HG03175 (cell line): ENCODE data around the gene ST6GALNAC3.
"Not testable (repeated sequence)": the region's sequence is repeated elsewhere in the genome, so short reads cannot be mapped to it uniquely, and the experiment has no call there.

Experiments used
- ATAC-seq: cut with Tn5 transposase; IDR thresholded peaks from one replicate; pipeline ENCODE4 v1.9.1; 2021; ENCODE audit warnings: mild to moderate bottlenecking, moderate library complexity; ENCODE audit not compliant: unreplicated experiment

The ST6GALNAC3 gene

GRCh38 chr1:76238094-76238628 lies 163.6 kb downstream of the ST6GALNAC3 start:
- no peak for ATAC-seq

GRCh38 chr1:76239470-76239918 lies 164.9 kb downstream of the ST6GALNAC3 start:
- no peak for ATAC-seq

GRCh38 chr1:76240316-76240715 lies 165.8 kb downstream of the ST6GALNAC3 start:
- ATAC-seq = no peak

GRCh38 chr1:76242587-76242986 lies 168.0 kb downstream of the ST6GALNAC3 start:
- ATAC-seq = not testable (repeated sequence)

DNA sequence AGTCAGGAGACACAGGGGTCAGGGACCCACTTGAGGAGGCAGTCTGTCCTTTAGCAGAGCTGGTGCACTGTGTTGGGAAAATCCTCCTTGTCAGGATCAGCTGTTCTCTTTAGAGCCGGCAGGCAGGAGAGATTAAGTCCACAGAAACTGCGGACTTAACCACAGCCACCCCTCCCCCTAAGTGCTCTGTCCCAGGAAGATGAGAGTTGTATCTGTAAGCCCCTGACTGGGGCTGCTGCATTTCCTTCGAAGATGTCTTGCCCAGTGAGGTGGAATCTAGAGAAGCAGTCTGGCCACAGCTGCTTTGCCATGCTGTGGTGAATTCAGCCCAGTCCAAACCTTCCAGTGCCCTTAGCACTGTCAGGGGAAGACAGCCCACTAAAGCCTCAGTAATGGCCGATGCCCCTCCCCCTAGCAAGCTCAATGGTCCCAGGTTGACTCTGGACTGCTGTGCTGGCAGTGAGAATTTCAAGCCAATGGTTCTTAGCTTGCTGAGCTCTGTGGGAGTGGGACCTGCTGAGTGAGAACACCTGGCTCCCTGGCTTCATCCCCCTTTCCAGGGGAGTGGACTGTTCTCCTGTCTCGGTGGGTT lies 172.8 kb downstream of the ST6GALNAC3 start:
- no peak for ATAC-seq

DNA sequence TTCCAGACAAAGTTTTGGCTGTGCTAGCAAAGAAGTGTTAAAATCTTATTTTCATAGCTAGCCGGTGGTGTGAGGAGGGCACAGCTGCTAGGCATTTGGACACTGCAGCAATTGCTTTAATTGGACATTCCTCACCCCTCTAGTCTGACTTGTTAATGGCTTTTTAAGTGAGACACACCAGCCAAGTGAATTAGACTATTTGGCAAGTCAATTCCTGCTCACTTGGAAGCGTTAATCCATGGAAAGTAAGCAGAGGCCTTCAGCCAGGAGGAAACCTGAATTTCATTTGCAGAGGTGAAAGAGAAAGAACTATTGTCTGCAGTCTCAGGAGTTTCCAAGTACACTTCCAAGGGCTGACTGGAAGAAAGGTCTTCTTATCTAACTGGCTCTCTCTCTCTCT lies 175.7 kb downstream of the ST6GALNAC3 start:
- no peak for ATAC-seq

GRCh38 chr1:76252431-76252830 lies 177.9 kb downstream of the ST6GALNAC3 start:
- no peak for ATAC-seq

DNA sequence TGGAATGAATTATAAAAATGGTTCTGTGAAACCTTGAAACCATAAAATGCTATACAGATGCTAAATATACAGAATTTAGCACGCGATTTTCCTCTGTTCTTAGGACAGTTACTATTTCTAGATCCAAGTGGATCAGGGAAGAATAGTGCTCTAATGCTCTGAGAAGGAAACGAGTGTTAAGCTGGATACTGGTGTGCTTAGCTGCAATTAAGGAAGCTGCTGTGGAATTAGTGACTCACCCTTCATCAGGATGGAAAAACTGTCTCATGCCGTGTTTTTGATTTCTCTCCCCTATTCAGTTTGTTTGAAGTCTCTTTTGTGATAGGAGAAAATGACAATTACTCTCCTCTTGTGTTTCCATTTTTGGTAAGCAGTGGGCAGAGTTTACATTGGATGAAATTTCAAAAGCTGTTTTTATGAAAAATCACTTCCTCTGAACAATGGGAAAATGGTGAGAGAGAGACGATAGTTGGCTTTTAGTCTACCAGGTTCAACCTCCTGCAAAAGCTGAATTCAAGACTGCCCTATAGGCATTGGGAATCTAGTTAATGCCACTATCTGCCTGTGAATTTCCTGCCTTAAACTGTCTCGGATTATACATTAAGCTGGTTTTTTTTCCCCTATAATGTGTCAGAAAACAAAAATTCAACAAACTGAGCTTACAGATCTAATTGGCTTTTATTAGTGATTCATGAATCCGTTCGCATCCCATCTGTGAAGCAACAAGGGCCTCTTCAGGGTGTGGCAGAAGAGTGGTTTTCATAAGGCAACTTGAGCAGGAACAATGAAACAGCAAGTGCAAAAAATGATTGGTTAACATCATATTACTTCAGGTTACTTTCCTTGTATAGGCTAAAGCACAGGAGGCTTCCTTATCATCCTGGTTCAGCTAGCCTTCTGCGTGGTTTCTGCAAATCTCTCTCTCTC lies 179.8 kb downstream of the ST6GALNAC3 start:
- ATAC-seq = no peak

DNA sequence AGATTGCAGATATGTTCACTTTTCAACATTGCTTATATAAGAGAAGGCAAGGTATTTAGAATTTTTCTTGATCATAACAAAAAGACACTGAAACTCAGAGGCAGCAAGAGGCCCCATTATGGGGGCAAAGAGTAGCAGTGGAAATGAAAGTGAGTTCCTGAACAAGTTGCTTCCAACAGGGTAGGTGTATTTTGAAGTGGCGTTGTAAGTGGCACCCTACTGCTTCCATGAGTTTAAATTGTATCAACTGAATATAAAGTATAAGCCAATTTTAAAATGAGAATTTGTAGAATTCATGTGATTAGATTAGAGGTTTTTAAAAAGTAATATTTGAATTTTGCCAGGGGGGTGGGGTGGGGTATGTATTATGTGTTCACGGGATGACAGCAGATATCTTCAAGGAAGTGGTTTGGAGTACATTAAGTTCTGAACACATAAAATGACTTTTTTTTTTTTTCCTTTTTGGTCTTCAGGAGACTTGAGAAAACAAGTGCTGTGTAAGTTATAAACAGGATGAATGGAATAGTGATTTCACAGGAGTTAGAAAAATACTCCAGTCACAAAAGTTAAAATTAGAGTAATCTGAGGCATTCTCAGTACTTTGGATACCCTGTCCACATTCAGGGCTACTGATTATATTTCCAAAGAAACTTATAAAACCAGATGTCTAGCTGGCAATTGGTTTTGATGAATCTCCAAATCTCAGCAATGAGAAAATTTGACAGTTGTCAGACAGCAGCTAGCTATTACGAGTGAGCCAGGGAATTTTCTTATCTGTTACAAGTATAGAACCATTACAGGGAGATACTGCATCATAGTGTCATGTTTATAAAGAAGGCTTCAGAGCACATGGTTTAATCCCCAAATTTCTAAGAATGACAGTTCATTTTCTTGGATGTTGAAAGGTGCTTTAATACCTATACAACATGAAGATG lies 182.0 kb downstream of the ST6GALNAC3 start:
- ATAC-seq = no peak

GRCh38 chr1:76257823-76258222 lies 183.3 kb downstream of the ST6GALNAC3 start:
- no peak for ATAC-seq

GRCh38 chr1:76259270-76259669 lies 184.7 kb downstream of the ST6GALNAC3 start:
- ATAC-seq = no peak

DNA sequence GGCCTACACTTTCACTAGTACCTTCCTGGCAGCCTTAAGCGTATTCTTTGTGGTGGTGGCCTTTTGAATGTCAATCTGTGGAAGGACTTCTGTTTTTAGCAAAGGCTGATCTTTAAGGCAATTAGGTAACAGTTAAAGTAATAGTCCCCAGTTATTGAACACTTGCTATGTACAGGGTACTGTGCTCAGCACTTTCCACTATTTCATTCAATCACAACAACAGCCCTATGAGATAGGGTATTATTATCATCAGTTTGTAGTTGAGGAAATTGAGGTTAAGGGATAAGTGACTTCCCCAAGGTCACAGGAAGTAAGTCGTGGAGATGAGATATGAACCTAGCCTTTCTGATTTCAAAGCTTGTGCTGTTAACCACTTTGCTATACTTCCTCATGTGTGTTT lies 185.7 kb downstream of the ST6GALNAC3 start:
- no peak for ATAC-seq

GRCh38 chr1:76262601-76263000 lies 188.1 kb downstream of the ST6GALNAC3 start:
- ATAC-seq = no peak

GRCh38 chr1:76264642-76265041 lies 190.1 kb downstream of the ST6GALNAC3 start:
- no peak for ATAC-seq

DNA sequence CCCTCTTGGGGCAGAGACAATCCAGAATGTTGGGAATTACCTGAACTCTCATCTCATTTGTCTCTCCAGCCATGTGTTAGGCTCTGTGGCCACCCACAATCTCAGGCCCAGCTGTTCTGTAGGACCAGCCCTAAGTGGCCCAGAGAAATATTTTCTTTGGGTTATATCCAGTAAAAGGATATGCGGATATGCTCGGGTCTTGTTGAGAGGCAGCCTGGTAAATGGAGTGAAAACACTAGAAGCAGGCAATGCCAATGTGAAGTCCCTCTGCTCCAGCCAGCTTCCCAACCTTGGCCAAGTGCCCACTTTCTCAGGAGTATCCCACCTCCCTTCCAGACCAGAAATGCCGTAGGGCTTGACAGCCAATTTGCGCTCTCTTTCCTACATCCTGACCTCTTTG lies 192.2 kb downstream of the ST6GALNAC3 start:
- ATAC-seq = no peak

- no peak for ATAC-seq
Measured at GRCh38 chr1:76267631-76268030, 193.1 kb downstream of the ST6GALNAC3 start.

- ATAC-seq = no peak
Measured at GRCh38 chr1:76268341-76268740, 193.8 kb downstream of the ST6GALNAC3 start.

DNA sequence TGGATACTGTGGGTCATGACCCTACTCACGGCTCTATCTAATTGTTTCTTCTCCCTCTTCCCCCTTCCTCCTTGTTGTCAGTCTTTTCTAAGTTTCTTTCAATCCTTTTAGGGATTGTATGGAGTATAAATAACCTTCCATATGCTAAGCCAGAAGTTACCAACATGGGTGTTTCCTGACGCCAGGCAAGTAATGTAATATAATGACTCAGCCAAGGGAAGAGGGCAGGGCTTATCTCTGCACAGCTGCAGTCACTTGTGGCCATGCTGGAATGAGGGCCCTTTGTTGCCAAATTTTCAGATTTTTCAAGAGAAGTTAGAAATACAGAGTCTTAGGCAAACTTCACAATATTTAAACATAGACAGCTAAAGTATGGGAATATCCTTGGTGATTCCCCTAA lies 194.6 kb downstream of the ST6GALNAC3 start:
- no peak for ATAC-seq

- ATAC-seq = no peak
Measured at GRCh38 chr1:76274302-76274701, 199.8 kb downstream of the ST6GALNAC3 start.

- no peak for ATAC-seq
Measured at GRCh38 chr1:76274718-76275117, 200.2 kb downstream of the ST6GALNAC3 start.

- ATAC-seq = no peak
Measured at GRCh38 chr1:76278711-76279100, 204.2 kb downstream of the ST6GALNAC3 start.
